ENCODE results near the gene TMC3. TPM values are rescaled to one million over a fixed set of nuclear protein-coding genes. Genes with fewer than 3 reads are reported as not detected.

The TMC3 gene
- total and polyA plus RNA-seq, 10 of the 15 experiments (the other 5 are each of a cell fraction or from before 2014, with no cell fraction given): 0.03 to 0.04 (median 0.04) TPM; not detected in 7

- TF ChIP-seq EED (IDR thresholded peaks at IDR 0.05; ENCODE audit: low read depth): no peak
- TF ChIP-seq CBX3 (IDR thresholded peaks at IDR 0.05; ENCODE audit: borderline replicate concordance, low read depth): no peak
- no peak for TF ChIP-seq ZNF687 (IDR thresholded peaks at IDR 0.05)
- TF ChIP-seq STAT3 (IDR thresholded peaks at IDR 0.05; ENCODE audit: low read depth, low read length): no peak
- TF ChIP-seq NFIC (IDR thresholded peaks at IDR 0.05; ENCODE audit: low read depth, low read length): no peak
- TF ChIP-seq USF2 (IDR thresholded peaks at IDR 0.05; ENCODE audit: borderline replicate concordance, low read depth, low read length): no peak
- TF ChIP-seq BMI1 (IDR thresholded peaks at IDR 0.05; ENCODE audit: borderline replicate concordance): no peak
- TF ChIP-seq NFYA (IDR thresholded peaks at IDR 0.05; ENCODE audit: borderline replicate concordance, low read depth, low read length): no peak
Measured at GRCh38 chr15:81373775-81374395, at the start of gene TMC3 (continued).
